NCI-H510A (cell line): Measurements from ENCODE around the gene NGF.
A peak's percentile ranks its signal among the peaks of the same experiment; 100 is the strongest.

Experiments
- DNase-seq: peaks from one replicate; lab custom pipeline; 2025; lab: John Stamatoyannopoulos, UW

Gene NGF

DNA sequence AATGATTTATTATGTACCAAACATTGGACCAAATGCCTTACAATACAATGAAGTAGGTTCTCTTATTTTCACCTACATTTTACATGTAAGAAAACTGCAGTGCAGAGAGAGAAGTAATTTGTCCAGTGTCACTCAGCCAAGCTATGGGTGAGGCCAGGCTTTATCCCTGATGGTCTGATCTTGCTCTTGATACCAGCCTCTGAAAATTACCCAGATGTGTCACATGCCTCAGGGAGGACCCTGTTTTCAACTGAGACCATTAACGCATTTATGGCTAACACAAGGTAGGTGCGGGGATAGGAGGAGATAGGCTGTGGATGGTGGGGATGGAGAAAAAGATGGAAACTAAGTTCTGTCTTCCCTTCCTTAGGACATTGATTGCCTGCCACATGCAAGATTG, 56.9 kb downstream of the NGF start:
- DNase-seq: no peak

DNA sequence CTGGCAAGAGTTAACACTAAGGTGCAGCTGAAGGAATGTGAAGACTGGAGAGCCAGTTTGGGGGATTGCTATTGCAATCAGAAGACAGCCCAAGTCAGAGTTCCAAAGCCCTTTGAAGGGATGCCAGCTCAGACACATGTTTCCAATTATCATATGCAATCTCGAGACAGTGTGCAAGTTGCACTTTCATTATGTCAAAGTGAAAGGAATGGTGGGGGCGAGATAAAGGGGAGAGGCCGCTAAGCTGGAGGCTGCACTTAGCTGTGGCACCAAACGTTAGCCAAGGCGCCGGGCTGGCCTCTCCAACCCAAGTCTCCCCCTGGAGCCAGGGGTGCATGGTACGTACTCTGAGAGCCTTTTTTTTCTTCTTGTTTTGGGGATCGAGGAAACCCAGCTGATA, 58.0 kb downstream of the NGF start:
- DNase-seq: no peak

DNA sequence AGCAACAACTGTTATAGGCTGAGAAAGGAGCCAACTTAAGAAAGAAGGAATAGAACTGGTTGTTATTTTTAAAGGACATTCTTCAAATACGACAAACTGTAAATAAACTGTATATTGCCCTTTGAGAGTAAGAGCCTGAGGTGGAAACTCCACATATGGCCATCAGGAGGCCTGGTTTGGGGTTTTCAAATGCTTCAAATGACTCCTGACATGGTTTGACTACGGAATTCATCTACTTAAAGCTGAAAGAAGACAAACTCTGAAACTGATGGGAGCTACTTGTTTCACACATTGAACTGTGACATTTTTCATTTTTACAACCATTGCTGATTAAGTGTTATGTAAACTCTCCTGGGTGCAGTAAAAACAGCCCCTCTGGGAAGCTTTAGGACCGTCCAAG, 59.8 kb downstream of the NGF start:
- no peak for DNase-seq

DNA sequence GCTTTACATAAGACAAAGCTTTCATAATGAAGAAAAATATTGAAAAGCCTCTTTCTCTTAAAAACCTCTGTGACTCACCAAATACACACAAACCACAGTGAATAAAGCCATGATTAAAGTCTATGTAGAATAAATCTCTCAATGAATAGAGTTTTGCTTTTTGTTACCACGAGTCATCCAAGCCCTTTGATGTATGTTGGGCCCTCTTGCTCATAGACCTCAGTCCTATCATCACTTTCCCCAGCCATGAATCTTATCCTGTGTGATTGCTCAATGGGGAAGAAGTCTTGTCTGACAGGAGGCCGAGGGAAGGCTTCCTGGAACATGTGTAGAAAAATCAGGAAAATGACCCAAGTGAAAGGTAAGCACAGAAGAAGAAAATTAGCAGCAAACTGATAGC, 60.8 kb downstream of the NGF start:
- DNase-seq: no peak

DNA sequence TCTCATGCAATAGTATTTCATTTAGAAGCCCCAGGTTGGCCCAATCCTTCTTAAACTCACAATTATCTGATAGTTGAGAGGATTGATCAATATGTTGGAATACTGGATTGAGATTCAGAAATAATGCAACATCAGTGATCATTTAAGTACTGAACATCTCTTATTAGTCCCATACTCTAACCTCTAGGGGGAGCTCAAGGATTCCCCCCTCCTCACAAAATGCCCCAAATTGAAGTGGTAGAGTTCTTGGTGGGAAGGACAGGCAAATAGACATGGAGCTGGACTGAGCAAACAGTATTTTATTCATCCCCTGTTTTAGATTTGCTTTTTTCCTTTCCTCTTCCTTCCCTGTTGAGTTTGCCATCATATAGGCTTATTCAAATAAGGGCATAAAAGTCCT, 62.8 kb downstream of the NGF start:
- DNase-seq: no peak

DNA sequence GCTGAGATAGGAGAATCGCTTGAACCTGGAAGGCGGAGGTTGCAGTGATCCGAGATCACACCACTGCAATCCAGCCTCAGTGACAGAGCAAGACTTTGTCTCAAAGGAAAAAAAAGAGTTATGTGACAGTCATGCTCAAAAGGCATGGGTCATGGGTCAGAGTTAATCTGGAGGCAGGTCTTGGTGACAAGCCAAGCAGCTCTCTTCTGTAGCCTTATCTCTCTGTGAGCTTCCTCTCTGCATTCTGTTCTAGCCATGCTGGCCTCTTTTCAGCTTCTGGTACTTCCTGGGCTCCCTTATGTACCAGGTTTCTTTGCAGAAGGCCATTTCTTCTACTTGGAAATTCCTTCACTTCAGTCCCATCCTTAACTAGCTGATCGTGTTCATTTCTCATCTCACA, 63.6 kb downstream of the NGF start:
- DNase-seq: no peak

DNA sequence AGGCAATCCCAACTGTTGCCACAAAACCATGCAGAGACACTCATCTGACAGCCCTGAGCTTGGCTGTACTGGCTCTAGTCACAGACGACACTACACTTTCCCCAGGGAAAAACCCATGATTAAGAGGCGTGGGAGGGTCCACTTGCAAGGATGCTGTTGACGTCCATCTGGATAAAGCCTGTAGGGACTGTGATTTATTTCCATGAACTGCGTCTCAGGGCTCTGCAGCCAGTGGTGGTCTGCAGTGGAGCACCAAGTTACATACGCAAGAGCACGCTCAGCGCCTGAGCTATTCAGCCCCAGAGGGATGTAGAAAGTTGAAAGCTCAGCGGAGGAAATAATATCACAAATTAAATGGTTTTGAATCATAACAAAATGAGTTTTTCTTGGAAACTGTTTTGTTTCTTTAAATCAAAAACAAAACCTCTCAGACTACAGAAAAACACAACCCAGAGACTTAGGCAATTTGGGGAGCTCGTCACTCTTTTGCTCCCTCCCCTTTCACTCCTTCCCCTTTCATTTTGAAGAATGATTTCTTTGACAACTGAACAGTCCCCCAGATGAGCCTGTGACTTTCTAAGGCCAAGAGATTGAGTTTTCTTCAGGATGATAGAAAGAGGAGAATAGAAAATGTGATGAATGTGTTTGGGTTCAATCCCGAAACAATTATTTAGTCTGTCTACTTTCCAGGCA, 71.2 kb downstream of the NGF start:
- DNase-seq: no peak

GRCh38 chr1:115265099-115265498, 73.0 kb downstream of the NGF start:
- no peak for DNase-seq

DNA sequence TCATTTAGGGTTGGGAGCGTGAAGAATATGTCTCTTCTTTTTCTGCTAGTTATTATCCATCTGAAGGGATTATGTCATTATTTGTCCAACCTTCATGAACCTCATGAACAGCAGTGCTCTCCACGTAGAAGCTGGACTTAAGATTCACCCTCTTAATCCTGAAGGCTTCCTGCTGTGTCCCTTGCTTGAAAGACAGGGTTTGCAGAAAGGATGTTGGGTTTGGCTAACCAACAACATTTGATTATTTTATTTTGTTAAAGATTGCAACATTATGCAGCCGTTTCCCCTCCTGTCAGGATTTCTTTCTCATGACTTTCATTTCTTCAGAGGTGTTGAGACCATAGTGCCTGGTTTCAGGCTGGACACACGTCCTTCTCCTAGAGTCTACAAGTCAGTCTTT, 75.2 kb downstream of the NGF start:
- no peak for DNase-seq

GRCh38 chr1:115261496-115261895, 76.6 kb downstream of the NGF start:
- DNase-seq: no peak

- DNase-seq: no peak
Observed at GRCh38 chr1:115258302-115258866, 79.7 kb downstream of the NGF start.

- DNase-seq: no peak
Observed at GRCh38 chr1:115257591-115257990, 80.5 kb downstream of the NGF start.

GRCh38 chr1:115255154-115255553, 82.9 kb downstream of the NGF start:
- no peak for DNase-seq

GRCh38 chr1:115252585-115252984, 85.5 kb downstream of the NGF start:
- no peak for DNase-seq

GRCh38 chr1:115251856-115252255, 86.2 kb downstream of the NGF start:
- no peak for DNase-seq

GRCh38 chr1:115251340-115251748, 86.7 kb downstream of the NGF start:
- DNase-seq: no peak

GRCh38 chr1:115246526-115246925, 91.5 kb downstream of the NGF start:
- DNase-seq: no peak

DNA sequence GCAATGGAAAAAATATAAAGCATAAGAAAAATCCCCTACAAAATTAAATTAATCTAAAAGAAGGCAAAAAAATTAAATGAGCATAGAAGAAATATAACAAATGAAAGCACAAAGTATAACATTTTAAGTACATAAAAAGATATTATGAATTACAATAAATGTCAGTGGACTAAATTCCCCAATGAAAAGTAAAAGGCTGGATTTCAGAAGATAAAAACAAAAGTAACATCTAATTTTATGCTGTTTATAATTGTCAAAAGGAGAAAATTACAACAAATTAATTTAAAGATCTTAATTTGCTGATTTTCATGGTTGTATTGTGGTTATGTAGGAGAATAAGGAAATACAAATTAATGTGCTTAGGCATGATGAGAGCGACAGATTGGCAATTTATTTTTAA, 92.8 kb downstream of the NGF start:
- DNase-seq: no peak

DNA sequence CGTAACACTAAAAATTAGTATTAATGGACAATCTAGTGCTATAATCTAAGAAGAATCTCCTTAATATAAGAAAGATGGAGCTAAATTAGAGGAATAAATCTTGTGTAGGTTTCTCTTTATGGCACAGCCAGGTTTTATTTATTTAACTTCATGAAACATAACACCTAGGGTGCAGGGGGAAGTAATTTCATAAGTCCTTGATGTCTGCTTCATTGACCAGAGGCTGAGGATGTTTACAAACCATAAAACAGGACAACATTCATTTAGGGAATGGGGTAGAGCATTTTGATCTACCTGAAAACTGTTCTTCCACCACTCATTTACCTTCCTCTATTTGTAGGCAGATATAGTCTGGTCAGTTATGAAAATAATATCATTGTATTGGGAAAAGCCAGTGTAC, 95.5 kb downstream of the NGF start:
- peak; percentile 24 for DNase-seq

GRCh38 chr1:115241309-115241708, 96.7 kb downstream of the NGF start:
- DNase-seq: no peak

DNA sequence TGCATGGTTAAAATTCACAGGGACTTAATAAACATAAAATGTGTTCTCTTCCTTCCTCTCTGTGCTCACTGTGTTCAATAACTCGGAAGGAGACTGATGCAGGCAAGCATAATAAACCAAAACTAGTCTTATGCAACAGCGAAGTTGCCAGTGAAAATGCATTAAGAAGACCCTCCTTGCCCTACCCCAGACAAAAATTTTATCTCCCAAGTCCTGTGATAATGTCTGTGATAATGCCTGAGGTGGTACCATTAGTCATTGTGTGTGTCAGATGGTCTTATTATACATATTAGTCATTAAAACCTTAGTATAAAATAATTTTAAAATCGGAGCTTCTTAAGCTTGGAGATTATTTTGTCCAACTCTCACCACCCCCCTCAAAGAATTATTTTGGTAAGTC, 97.8 kb downstream of the NGF start:
- no peak for DNase-seq

GRCh38 chr1:115239426-115239825, 98.6 kb downstream of the NGF start:
- DNase-seq: no peak

DNA sequence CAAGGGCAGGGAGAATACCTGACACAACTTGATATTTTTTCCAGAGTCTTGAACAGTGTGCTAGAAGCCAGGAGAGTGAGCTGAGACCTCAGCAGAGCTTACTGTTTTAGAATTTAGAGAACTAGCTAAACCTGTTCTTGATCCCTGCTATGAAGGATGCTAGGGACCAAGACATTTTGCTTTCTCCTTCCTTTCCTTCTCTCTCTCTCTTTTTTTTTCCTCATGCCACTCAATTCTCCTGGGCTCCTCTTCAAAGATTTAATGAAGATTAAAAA, 99.0 kb downstream of the NGF start:
- no peak for DNase-seq

- no peak for DNase-seq
Observed at GRCh38 chr1:115238336-115239147, 99.5 kb downstream of the NGF start.
